HCT116 (cell line): Measurements from ENCODE around the gene DIS3L2. TPM values are rescaled to one million over a fixed set of nuclear protein-coding genes. Genes with fewer than 3 reads are reported as not detected.

Experiments used
- ATAC-seq: fragments of 200-7000 bp; cut with Tn5 transposase; 2 replicates; pipeline ENCODE4 v1.9.1; 2020; ENCODE audit warnings: mild to moderate bottlenecking, moderate library complexity
- BruUV-seq: library from RNA; stranded (reverse); fragments of 400-500 nt; replicated peaks from 2 replicates; lab custom pipeline; 2021; lab: Mats Ljungman, UMichigan
- CTCF ChIA-PET: fragments of 300-600 bp; sonication (Branson Sonifier 250); formaldehyde crosslinking; loops from one replicate; lab custom pipeline; 2021; ENCODE audit warnings: antibody characterized with exemption; lab: Charles Lee
- POLR2A ChIA-PET: fragments of 300-600, 350-600 bp; sonication (Branson Sonifier 250); formaldehyde crosslinking; loops from one replicate; lab custom pipeline; 2021; ENCODE audit warnings: antibody characterized with exemption; lab: Charles Lee
- RAD21 ChIA-PET, 2 experiments: fragments of 300-600 bp; sonication (Branson Sonifier 250); formaldehyde crosslinking; loops; one replicate each; lab custom pipeline; 2023; ENCODE audit warnings: low total read pairs in 2 of 2; ENCODE audit not compliant: uncharacterized antibody in 2 of 2, unreplicated experiment in 2 of 2, low non-redundant PET in 1 of 2; lab: Charles Lee
- DNase-seq: peaks from one replicate; pipeline ENCODE4 v3.0.0-alpha.2; 2010; ENCODE audit warnings: low read depth, low spot score
- H2AFZ ChIP-seq: fragments of 200-600 bp; shearing (Covaris generic), sonication (generic); 2 replicates; pipeline ENCODE4 v1.6.1; 2017; ENCODE audit warnings: low read depth, mixed run types, mixed read lengths, antibody characterized with exemption, low read length; ENCODE audit not compliant: poor library complexity, severe bottlenecking
- H3K27ac ChIP-seq: 2 replicates; pipeline ENCODE4 v1.5.1; 2012; ENCODE audit warnings: low read depth, low read length
- H3K27me3 ChIP-seq: fragments of 200-600 bp; sonication (generic); 2 replicates; pipeline ENCODE4 v1.6.1; 2016; ENCODE audit warnings: mixed run types, low read length, mixed read lengths; ENCODE audit not compliant: insufficient read depth
- H3K36me3 ChIP-seq, 2 experiments: fragments of 200-500 bp in 1 of 2; fragments of 200-600 bp in 1 of 2; sonication (Bioruptor generic) in 1 of 2; sonication (generic) in 1 of 2; 2 replicates each; pipeline versions ENCODE4 v1.5.1 to v1.6.1; 2014 to 2016; ENCODE audit warnings: low read length in 2 of 2, inconsistent platforms in 1 of 2, mixed read lengths in 1 of 2, mixed run types in 1 of 2; ENCODE audit not compliant: insufficient read depth in 2 of 2, control insufficient read depth in 1 of 2
- H3K4me1 ChIP-seq, 2 experiments: fragments of 200-600 bp in 1 of 2; sonication (generic) in 1 of 2; 2 replicates each; pipeline versions ENCODE4 v1.5.1 to v1.6.1; 2012 to 2017; ENCODE audit warnings: low read length in 2 of 2, inconsistent platforms in 1 of 2, mild to moderate bottlenecking in 1 of 2, mixed read lengths in 1 of 2, mixed run types in 1 of 2, moderate library complexity in 1 of 2; ENCODE audit not compliant: insufficient read depth in 2 of 2, control insufficient read depth in 1 of 2
- H3K4me2 ChIP-seq: fragments of 200-600 bp; sonication (generic); 2 replicates; pipeline ENCODE4 v1.6.1; 2017; ENCODE audit warnings: mixed run types, low read length, mixed read lengths
- H3K4me3 ChIP-seq, 2 experiments: fragments of 200-600 bp in 1 of 2; sonication (generic) in 1 of 2; replicated peaks in 1 of 2; 2 replicates each; pipeline ENCODE4 v1.5.1; 2011 to 2016; ENCODE audit warnings: low read length in 2 of 2, control low read depth in 1 of 2, low read depth in 1 of 2, mild to moderate bottlenecking in 1 of 2, mixed read lengths in 1 of 2, mixed run types in 1 of 2
- H3K79me2 ChIP-seq: fragments of 200-600 bp; sonication (generic); 2 replicates; pipeline ENCODE4 v1.6.1; 2017; ENCODE audit warnings: mild to moderate bottlenecking, mixed run types, low read length, moderate library complexity, mixed read lengths; ENCODE audit not compliant: insufficient read depth
- H3K9ac ChIP-seq: fragments of 200-600 bp; sonication (generic); 2 replicates; pipeline ENCODE4 v1.6.1; 2016; ENCODE audit warnings: low read length, mixed read lengths
- H3K9me2 ChIP-seq: fragments of 200-600 bp; sonication (generic), shearing (Covaris generic); 2 replicates; pipeline ENCODE4 v1.6.1; 2017; ENCODE audit warnings: mixed run types, mild to moderate bottlenecking, moderate library complexity; ENCODE audit not compliant: insufficient read depth
- H3K9me3 ChIP-seq, 2 experiments: fragments of 200-500 bp in 1 of 2; fragments of 200-600 bp in 1 of 2; sonication (Bioruptor generic) in 1 of 2; sonication (generic) in 1 of 2; 2 replicates each; pipeline ENCODE4 v1.6.1; 2014 to 2017; ENCODE audit warnings: low read length in 2 of 2, mixed read lengths in 2 of 2, inconsistent platforms in 1 of 2, low read depth in 1 of 2, mild to moderate bottlenecking in 1 of 2, mixed run types in 1 of 2, moderate library complexity in 1 of 2; ENCODE audit not compliant: control insufficient read depth in 1 of 2, insufficient read depth in 1 of 2
- H4K20me1 ChIP-seq: fragments of 200-600 bp; sonication (generic), shearing (Covaris generic); 2 replicates; pipeline ENCODE4 v1.6.1; 2017; ENCODE audit warnings: mixed run types, mild to moderate bottlenecking, moderate library complexity; ENCODE audit not compliant: insufficient read depth
- CEBPB ChIP-seq: IDR thresholded peaks from 2 replicates; pipeline ENCODE4 v1.6.1; 2012; ENCODE audit warnings: low read depth
- EGR1 ChIP-seq: IDR thresholded peaks from 2 replicates; pipeline ENCODE4 v1.6.1; 2012; ENCODE audit warnings: low read depth
- ELF1 ChIP-seq: IDR thresholded peaks from 2 replicates; pipeline ENCODE4 v1.6.1; 2012; ENCODE audit warnings: low read depth, borderline replicate concordance
- RAD21 ChIP-seq: IDR thresholded peaks from 2 replicates; pipeline ENCODE4 v1.6.1; 2012; ENCODE audit warnings: low read depth, mild to moderate bottlenecking
- SIN3A ChIP-seq: IDR thresholded peaks from 2 replicates; pipeline ENCODE4 v1.6.1; 2012; ENCODE audit warnings: low read depth
- SP1 ChIP-seq: IDR thresholded peaks from 2 replicates; pipeline ENCODE4 v1.6.1; 2012; ENCODE audit warnings: low read depth
- ZFX ChIP-seq: fragments of 450-650 bp; IDR thresholded peaks from 2 replicates; pipeline ENCODE4 v1.6.1; 2017
- intact Hi-C: fragments of 100-400 bp; cut with micrococcal nuclease; formaldehyde crosslinking; loops from 2 replicates; pipeline ENCODE4 v1.10.0; 2022
- total RNA-seq: library from RNA; stranded (reverse); gene quantifications from one replicate; pipeline ENCODE4 v1.2.1, GENCODE V29; 2021; ENCODE audit not compliant: unreplicated experiment
- TF ChIP-seq, protein P1 (sequence below): IDR thresholded peaks from 2 replicates; pipeline ENCODE4 v1.6.1; 2012
- TF ChIP-seq, protein P2 (sequence below): IDR thresholded peaks from 2 replicates; pipeline ENCODE4 v1.6.1; 2012
- TF ChIP-seq, protein P3 (sequence below): IDR thresholded peaks from 2 replicates; pipeline ENCODE4 v1.6.1; 2012; ENCODE audit warnings: low read depth

The DIS3L2 gene
- total RNA-seq, 1 experiment from 2014 or later = 42.5 TPM

DNA sequence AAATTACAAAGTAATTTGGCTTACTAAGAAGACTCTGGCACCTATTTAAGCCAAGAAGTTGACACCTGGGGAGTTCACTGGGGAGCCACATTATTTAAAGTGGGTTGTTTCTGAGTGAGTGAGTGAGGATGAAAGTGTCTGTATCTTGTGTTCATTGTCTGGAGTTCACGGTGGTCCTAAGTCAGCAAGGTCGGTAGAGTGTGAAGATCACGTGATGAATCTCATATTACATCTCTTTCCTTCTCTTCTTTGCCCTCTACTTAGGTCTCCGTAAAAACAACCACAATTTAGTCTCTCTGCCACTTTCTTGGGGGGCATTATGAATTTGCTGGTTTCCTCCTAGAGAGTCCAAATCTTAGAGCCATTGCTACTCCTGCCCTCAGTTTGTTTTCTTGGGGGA lies 67.8 kb downstream of the DIS3L2 start:
- Histone ChIP-seq H3K27ac (no peak overlapping the region), H3K79me2 (no peaks in the 10 kb centered on the region), H3K9ac (no peak overlapping the region), H2AFZ (no peak overlapping the region), H3K36me3 (peaks cover 4 to 10% of the 10 kb centered on the region in 2 experiments; a peak in 2 of 4 replicates), H3K4me3 (no peak overlapping the region), H3K4me1 (no peaks in the 10 kb centered on the region), H3K9me2 (no peaks in the 10 kb centered on the region), H3K4me2 (no peak overlapping the region), H3K9me3 (no peaks in the 10 kb centered on the region), H4K20me1 (0 out of 2 replicates have a peak, but pooled peaks cover 8% of the 10 kb centered on the region), H3K27me3 (no peaks in the 10 kb centered on the region)
- ATAC-seq (no peak), DNase-seq (no peak)
- TF ChIP-seq ELF1 (no peak), CEBPB (no peak), ZFX (no peak), SP1 (no peak), RAD21 (no peak), SIN3A (no peak), EGR1 (no peak)
- TF ChIP-seq, protein P1, sequence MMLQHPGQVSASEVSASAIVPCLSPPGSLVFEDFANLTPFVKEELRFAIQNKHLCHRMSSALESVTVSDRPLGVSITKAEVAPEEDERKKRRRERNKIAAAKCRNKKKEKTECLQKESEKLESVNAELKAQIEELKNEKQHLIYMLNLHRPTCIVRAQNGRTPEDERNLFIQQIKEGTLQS = no peak
- TF ChIP-seq, protein P2, sequence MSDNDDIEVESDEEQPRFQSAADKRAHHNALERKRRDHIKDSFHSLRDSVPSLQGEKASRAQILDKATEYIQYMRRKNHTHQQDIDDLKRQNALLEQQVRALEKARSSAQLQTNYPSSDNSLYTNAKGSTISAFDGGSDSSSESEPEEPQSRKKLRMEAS = no peak
- TF ChIP-seq, protein P3, sequence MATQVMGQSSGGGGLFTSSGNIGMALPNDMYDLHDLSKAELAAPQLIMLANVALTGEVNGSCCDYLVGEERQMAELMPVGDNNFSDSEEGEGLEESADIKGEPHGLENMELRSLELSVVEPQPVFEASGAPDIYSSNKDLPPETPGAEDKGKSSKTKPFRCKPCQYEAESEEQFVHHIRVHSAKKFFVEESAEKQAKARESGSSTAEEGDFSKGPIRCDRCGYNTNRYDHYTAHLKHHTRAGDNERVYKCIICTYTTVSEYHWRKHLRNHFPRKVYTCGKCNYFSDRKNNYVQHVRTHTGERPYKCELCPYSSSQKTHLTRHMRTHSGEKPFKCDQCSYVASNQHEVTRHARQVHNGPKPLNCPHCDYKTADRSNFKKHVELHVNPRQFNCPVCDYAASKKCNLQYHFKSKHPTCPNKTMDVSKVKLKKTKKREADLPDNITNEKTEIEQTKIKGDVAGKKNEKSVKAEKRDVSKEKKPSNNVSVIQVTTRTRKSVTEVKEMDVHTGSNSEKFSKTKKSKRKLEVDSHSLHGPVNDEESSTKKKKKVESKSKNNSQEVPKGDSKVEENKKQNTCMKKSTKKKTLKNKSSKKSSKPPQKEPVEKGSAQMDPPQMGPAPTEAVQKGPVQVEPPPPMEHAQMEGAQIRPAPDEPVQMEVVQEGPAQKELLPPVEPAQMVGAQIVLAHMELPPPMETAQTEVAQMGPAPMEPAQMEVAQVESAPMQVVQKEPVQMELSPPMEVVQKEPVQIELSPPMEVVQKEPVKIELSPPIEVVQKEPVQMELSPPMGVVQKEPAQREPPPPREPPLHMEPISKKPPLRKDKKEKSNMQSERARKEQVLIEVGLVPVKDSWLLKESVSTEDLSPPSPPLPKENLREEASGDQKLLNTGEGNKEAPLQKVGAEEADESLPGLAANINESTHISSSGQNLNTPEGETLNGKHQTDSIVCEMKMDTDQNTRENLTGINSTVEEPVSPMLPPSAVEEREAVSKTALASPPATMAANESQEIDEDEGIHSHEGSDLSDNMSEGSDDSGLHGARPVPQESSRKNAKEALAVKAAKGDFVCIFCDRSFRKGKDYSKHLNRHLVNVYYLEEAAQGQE = no peak
- intact Hi-C loops = no loop called here
- no TSS peak for BruUV-seq
- ChIA-PET RAD21 (no interaction called here), POLR2A (no interaction called here), CTCF (no interaction called here)
